HG03064 (cell line): ENCODE measurements around the gene TET1.
"Not testable (repeated sequence)": the region's sequence is repeated elsewhere in the genome, so short reads cannot be mapped to it uniquely, and the experiment has no call there.

Experiments used
- ATAC-seq: cut with Tn5 transposase; IDR thresholded peaks from one replicate; pipeline ENCODE4 v1.9.1; 2021; ENCODE audit warnings: low read depth; ENCODE audit not compliant: unreplicated experiment

Gene TET1

DNA sequence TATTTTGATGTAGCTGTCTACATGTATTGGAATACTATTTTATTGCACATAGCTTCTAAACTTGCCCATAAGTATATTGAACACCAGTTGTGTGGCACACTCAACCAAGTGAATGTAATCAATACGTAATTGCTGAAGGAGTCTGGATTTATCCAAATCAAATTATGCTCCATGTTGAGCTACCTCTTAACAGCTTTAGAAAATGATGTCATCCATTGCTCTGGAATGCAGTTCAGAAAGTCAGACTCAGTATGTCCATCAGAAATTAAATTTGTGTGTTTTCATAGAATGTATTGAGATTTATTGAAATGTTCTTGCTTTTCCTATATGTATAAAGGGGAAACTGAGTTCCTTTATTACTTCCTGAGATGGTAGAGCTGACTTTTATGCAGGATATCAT lies 135.9 kb downstream of the TET1 start:
- no peak for ATAC-seq

DNA sequence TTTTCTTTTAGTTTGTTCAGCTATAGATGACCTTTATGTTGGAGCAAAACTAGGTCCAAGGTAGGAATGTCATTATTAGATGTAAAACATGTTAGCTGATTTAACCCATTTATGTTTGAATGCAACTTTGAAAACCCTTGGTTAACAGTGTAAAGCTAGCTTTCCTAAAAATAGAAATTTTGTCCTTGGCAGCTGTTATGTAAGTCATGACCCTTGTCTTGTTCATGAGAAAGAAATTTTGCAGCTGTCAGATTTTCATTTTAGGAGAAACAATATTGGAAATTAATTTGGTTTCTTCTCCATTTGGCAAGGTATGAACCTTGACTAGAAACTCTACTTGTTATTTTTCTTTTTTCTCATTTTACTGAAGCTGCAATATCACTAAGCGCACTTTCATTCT lies 137.0 kb downstream of the TET1 start:
- ATAC-seq, result no peak

DNA sequence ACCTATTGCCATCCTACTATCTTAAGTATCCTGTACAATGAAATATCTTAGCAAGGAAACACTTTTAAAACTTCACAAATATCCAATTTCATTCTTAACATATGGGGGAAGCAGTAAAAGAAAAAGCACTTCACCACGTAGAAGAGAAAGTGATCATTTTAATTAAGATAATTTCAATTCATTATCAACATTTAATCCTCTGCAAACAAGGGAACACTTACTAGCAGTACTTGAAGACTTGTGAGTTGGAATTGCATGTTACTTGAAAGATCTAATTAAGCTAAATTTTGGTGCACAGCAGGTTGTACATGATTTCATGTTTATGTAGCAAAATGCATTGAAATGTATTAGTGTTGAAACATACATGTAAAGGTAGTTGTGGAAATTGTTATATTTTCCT lies 140.1 kb downstream of the TET1 start:
- ATAC-seq, result no peak

DNA sequence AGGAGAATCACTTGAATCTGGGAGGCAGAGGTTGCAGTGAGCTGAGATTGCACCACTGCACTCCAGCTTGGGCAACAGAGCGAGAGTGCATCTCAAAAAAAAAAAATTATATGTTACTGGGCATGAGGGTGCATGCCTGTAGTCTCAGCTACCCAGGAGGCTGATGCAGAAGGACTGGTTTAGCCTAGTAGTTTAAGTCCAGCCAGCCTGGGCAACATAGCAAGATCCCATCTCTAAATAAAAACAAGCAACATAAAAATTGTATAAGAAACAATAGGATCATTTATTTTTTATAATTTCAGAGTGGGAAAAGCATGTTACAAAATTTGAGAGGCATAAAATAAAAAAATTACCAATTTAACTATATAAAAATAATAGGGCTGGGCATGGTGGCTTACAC lies 145.4 kb downstream of the TET1 start:
- no peak for ATAC-seq

DNA sequence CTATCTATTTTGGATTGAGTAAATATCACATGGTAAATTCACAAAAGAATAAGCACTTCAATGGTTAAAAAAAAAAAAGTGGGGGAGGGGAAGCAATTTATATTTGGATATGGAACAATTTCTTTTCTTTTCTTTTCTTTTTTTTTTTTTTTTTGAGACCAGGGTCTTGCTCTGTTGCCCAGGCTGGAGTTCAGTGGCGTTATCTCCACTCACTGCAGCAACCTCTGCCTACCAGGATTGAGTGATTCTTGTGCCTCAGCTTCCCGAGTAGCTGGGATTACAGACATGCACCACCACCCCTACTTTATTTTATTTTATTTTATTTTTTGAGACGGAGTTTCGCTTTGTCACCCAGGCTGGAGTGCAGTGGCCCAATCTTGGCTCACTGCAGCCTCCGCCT lies 148.8 kb downstream of the TET1 start:
- ATAC-seq, result not testable (repeated sequence)

DNA sequence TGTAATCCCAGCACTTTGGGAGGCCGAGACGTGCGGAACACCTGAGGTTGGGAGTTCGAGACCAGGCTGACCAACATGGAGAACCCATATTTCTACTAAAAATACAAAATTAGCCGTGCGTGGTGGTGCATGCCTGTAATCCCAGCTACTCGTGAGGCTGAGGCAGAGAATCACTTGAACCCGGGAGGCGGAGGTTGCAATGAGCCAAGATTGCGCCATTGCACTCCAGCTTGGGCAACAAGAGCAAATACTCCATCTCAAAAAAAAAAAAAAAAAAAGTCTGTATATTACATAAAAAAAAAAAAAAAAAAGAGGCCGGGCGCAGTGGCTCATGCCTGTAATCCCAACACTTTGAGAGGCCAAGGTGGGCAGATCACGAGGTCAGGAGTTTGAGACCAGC lies 152.9 kb downstream of the TET1 start:
- ATAC-seq, result not testable (repeated sequence)

DNA sequence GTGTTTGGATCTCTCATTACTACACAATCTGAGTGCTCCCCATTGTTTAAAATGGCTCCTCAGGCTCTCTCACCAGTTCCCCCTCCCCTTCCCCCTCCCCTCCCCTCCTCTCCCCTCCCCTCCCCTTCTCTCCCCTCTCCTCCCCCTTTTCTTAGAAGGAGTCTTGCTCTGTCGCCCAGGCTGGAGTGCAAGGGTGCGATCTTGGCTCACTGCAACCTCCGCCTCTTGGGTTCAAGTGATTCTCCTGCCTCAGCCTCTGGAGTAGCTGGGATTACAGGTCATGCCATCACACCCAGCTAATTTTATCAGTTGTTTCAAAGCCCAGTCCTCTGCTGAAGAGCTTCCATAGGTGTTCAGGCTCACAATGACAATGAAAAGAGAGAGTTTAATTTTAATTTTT lies 157.3 kb downstream of the TET1 start:
- no peak for ATAC-seq

DNA sequence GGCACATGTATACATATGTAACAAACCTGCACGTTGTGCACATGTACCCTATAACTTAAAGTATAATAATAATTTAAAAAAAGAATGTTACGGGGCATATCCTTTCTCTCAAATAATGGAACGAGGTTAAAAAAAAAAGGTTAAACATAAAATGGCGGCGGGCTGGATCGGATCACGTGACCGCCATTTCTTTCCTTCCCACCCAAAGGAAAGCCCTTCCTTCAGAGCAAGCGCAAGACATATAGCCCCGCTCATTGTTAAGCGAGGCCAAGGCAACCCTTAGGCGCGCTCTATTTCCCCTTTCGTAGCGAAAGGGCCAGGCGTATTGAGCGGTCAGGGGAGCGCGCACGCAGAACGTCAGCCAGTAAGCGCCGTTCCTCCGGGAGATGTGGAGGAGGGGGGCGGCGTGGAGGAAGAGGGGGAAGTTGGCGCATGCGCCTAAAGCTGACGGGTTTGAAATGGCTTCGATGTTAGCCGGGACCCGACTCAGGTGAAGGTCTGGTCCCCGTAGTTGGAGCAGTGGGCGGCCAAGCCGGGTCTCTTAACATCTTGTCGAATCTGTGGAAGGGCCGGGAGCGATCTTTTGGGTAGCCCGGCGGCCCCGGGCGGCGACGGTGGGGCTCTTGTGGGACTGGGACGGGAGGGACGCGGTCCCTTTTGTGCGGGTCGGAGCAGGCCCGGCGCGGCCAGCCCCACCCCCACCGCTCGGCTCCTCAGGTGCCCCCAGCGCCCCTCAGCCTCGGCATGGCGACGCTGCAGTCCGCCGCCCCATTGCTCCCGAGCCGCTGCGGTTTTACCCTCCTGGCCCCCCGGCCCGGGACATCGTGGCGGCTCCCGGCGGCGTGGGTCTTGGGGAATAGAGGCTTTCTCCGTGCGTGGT lies 160.9 kb downstream of the TET1 start, which contains the start of gene CCAR1:
Gene CCAR1, plus strand, starts transcription at position 447 of the 880 bp plus-strand sequence. CDS start 1,266 bp downstream, outside the sequence.
- ATAC-seq, result peak; percentile 99

DNA sequence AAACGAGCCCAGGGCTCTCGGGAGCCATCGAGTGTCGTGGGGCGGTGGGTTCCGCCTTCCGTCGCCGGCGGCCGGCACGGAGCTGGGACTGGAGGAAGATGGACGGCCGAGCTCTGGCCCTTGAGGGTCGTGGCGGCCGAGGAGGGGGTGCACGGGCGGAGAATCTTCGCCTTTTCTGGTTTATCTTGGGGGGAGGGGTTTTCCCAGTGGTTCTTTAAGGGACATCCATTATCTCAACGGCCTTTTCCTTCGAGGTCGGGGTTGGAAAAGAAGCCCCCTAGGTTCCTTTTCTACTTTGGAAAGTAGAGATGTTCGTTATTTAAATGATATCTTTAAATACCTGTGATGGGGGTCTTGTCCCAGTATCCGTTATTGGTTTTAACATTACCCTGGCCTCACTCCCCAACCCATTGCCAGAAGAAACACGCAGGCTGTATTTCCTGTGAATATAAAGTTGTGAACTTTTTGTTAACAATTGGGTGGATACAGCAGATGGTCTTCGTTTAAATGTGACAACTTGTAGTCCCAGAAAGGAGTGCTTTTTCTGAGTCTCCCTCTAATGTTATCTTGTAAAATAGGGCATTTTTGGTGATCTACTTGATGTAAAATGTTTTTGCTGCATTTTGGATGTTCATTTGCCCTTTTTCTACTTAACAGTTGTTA lies 161.7 kb downstream of the TET1 start:
- no peak for ATAC-seq

DNA sequence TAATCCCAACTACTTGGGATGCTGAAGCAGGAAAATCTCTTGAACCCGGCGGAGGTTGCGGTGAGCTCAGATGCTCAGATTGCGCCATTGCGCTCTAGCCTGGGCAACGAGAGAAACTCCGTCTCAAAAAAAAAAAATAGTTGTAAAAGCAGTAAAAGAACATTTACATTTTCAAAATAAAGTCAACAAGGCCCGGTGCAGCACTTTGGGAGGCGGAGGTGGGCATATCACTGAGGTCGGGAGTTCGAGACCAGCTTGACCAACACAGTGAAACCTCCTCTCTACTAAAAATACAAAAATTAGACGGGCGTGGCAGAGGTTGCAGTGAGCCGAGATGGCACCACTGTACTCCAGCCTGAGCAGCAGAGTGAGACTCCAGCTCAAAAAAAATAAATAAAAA lies 164.9 kb downstream of the TET1 start:
- ATAC-seq, result no peak

DNA sequence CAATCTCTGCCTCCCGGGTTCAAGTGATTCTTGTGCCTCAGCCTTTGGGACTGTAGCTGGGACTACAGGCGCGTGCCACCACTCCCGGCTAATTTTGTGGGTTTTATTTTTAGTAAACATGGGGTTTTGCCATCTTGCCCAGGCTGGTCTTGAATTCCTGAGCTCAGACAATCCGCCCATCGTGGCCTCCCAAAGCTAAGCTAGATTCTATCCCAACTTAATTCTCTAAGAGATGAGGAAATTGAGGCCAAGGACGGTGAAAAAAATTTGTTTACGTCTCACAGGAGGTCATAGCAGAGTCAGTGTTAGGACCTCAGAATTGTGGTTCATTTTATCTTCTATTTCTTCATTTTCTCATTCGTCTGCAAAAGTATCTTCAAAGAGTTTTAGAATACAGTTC lies 167.0 kb downstream of the TET1 start:
- no peak for ATAC-seq

DNA sequence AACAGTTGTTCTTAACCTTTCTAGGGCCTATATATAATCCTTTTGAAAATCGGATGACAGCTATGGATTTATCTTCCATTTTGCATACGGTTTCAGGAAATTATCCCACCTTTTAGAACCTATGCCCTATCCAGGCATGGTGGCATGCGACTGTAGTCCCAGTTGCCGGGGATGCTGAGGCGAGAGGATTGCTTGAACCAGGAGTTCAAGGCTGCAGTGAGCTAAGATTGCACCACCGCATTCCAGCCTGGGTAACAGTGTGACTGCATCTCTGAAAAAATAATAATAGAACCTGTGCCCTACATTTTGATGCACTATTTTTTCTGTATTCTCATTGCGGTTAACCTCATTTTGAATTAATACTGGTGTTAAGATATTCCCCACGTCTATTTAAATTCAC lies 172.5 kb downstream of the TET1 start:
- no peak for ATAC-seq

DNA sequence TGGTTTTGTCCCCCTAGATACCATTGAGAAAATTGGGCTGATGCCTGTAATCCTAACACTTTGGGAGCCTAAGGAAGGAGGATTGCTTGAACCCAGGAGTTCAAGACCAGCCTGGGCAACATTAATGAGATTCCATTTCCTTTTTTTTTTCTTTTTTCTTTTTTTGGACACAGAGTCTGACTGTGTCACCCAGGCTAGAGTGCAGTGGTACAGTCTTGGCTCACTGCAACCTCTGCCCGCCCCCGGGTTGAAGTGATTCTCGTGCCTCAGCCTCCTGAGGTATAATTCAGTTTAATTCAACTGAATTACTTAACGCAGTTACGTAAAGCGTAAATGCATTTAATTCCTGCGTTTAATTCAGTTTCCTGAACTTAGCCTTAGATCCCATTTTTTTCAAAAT lies 174.2 kb downstream of the TET1 start:
- ATAC-seq, result no peak

DNA sequence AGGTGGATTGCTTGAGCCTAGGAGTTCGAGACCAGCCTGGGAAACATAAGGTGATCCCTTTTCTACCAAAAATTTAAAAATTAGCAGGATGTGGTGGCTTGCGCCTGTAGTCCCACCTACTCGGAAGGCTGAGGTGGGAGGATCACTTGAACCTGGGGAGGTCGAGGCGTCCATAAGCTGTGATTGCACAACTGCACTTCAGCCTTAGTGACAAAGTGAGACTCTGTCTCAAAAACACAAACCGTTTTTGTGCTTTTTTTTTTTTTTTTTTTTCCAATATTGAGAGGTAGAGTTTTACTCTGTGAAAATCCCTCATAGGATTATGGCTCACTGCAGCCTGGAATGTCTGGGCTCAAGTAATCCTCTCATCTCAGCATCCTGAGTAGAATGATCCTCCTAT lies 175.0 kb downstream of the TET1 start:
- ATAC-seq, result no peak

DNA sequence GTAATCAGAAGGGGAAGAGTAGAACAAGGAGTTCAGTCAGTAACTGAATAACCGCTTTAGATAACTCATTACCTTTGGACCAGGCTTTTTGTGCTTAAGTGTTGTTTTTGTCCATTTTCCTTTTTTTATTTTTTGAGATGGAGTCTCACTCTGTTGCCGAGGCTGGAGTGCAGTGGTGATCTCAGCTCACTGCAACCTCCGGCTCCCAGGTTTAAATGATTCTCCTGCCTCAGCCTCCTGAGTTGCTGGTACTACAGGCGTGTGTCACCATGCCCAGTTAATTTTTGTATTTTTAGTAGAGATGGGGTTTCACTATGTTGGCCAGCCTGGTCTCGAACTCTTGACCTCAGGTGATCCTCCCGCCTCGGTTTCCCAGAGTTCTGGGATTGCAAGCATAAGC lies 175.6 kb downstream of the TET1 start:
- not testable (repeated sequence) for ATAC-seq

DNA sequence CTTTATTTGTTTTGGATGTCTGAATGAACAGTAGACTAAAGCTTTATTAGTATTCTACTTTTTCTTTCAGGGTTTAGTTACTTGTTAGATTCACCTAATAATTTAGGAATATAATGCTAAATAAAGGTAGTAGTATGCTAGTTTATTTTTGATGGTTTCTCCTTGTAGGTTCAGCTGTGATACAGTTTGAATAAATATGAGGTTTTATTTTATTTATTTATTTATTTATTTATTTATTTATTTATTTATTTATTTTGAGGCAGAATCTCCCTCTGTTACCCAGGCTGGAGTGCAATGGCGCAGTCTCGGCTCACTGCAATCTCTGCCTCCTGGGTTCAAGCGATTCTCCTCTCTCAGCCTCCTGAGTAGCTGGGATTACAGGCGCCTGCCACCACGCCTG lies 180.5 kb downstream of the TET1 start:
- not testable (repeated sequence) for ATAC-seq

DNA sequence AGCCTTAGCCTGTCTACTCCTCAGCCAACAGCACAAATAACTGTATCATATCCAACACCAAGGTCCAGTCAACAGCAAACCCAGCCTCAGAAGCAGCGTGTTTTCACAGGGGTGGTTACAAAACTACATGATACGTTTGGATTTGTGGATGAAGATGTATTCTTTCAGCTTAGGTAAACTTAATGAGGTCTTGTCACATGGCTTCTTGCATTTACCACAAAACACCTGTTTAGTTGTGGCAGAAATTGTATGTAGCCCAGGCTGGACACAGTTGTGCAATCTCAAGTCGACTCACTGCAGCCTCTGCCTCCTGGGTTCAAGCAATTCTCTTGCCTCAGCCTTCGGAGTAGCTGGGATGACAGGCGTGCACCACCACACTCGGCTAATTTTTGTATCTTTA lies 182.3 kb downstream of the TET1 start:
- no peak for ATAC-seq
